NCI-H1694 treated with DMSO at 0.1 percent for 48 hours (cell line): ENCODE measurements around the gene C19orf53.
"Not testable (repeated sequence)": the region's sequence is repeated elsewhere in the genome, so short reads cannot be mapped to it uniquely, and the experiment has no call there.

Experiments
- DNase-seq: peaks from one replicate; lab custom pipeline; 2025; lab: John Stamatoyannopoulos, UW

Gene C19orf53

DNA sequence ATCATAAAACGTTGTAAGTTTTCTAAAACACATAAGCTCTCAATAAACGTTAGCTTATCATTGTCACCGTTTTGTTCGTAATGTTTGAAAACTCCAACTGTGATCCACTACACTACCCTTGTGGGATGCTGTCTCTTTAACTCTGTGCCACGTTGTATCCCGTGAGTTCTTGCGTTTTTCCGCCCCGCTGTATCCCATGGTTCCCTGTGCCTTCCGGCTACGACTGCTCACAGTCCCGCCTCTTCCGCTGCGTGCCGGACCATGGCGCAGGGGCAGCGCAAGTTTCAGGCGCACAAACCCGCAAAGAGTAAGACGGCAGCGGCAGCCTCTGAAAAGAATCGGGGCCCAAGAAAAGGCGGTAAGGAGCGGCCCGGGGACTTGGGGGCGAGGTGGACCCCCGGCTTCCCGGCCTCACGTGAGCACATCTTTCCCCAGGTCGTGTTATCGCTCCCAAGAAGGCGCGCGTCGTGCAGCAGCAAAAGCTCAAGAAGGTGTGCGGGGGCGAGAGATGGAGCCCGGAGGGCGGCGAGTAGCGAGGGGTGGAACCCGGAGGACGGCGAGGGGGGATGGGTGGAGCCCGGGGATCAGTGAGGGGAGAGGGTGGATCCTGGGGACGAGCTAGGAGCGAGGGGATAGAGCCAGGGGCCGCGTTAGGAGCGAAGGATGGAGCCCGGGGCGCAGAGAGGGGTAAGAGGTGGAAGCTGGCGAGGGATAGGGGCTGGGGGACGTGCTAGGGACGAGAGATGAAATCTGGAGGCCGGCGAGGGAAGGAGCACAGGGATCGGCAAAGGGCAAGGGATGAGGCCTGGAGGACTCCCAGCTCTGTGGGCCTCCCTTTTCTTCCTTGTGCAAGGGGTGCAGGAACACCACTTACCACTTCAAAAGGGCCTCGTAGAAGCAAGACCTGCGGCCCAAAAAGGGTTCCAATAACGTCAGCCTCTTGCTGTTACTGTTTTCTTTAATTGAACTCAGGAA lies at the start of gene C19orf53:
Gene C19orf53, plus strand, starts transcription at position 240 of the 975 bp plus-strand sequence. Its CDS starts 22 bp downstream, at position 262.
- DNase-seq, result peak; percentile 70

DNA sequence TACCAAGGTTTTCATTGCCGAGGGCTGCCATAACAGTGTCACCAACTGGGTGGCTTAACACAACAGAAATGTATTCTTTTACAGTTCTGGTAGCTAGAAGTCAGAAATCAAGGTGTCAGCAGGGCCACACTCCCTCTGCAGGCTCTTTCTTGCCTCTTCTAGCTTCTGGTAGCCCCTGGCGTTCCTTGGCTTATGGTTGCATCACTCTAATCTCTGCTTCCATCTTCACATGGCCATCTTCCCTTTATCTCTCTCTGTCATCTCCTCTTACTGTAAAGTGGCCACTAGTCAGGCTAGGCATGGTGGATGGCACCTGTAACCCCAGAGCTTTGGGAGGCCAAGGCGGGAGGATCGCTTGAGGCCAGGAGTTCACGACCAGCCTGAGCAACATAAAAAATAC lies 47.9 kb upstream of the C19orf53 start:
- DNase-seq, result no peak

DNA sequence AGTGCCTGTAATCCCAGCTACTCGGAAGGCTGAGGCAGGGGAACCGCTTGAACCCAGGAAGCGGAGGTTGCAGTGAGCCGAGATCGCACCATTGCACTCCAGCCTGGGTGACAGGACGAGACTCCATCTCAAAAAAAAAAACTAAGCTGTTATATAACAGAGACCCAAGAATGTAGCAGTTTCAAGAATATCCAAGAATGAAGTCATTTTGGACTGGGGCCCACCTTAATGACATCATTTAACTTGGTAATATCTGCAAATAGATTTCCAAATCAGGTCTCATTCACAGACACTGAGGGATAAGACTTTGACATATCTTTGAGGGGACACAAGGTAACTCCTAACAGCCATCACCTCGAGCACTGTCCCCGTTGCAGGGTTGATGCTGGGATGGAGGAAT lies 46.5 kb upstream of the C19orf53 start:
- no peak for DNase-seq

- DNase-seq, result no peak
These were observed 44.4 kb upstream of the C19orf53 start for GRCh38 chr19:13729859-13730258.

DNA sequence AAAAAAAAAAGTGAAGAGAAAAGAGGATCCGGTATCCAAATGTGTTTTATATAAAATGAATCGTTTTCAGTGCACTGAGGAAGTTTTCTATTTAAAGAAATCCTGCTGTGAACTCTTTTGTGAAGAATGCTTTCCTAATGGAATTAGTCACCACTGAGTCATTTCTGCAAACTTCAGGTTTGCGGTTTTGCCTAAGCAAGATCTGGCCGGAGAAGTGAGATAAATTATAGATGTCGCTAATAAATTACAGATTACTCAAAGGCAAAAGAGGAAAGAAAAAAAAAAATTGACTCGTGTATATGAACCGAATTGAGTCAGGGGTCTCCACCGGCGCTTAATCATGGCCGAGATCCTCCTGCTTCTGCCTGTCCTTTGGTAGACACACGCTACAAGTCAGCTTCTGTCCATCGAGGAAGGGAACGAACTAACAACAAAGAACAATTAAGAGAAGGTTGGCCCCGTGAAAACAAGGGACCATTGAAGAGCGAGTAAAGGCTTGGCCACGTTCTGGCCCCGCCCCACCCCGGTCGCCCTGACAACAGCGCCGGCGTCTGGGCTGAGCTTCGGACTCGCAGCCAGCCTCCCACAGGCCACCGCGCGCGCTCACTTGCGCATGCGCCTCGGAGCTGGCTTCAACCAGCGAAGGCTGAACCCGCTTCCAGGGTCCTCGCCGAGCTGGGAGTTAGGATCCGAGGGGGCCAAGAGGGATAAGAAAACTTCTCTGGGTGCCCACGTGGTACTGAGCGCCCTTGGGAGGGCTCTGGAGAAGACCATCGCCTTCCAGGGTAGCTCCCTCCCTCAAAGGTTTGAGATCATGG lies 42.9 kb upstream of the C19orf53 start:
- peak; percentile 61 for DNase-seq

- DNase-seq, result no peak
These were observed 41.9 kb upstream of the C19orf53 start for GRCh38 chr19:13732337-13732736.

DNA sequence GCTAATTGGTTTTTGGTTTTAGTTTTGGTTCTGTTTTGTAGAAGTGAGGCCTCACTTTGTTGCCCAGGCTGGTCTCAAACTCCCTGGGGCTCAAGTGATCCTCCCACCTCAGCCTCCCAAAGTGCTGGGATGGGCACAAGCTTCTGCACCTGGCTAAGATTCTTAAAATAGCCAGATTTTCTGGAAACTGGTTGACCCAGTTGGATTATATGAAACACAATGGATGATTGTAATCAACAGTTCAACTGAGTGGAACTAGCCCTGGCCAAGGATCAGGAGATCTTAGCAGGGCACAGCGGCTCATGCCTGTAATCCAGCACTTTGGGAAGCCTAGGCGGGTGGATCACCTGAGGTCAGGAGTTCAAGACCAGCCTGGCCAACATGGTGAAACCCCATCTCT lies 39.5 kb upstream of the C19orf53 start:
- DNase-seq, result no peak

GRCh38 chr19:13738073-13738472 lies 36.2 kb upstream of the C19orf53 start:
- DNase-seq, result no peak

- DNase-seq, result no peak
These were observed 32.4 kb upstream of the C19orf53 start for GRCh38 chr19:13741893-13742292.

GRCh38 chr19:13742756-13743155 lies 31.5 kb upstream of the C19orf53 start:
- no peak for DNase-seq

DNA sequence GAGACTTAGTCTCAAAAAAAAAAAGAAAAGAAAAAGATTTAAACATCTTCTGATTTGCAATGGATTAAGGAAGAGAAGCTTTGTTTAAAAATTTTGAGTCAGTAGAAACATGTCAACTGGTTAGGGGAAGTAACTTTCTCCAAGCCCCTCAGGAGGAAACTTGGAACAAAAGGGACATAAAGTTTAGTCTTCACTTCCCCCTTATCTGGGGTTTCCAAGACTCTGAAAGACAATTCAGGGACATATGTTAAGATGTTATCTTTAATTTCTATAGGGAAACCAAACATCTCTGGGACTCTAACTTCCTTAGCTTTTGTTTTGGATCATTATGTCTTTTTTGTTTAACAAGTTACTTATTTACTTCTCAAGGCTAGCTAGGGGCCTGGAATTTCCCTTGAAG lies 30.1 kb upstream of the C19orf53 start:
- DNase-seq, result no peak

DNA sequence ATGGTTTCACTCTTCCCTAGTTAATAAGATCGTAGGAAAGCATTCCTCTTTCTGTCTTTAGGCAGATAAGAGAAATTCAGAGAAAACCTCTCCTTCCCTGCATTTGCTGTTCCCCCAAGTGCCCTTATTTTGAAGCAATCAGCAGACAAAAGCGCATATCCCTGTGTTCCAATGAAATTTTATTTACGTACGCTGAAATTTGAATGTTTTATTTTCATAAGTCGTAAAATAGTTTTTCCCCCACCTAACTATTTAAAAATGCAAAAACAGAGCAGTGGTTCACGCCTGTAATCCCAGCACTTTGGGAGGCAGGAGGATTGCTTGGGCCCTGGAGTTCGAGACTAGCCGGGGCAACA lies 27.2 kb upstream of the C19orf53 start:
- no peak for DNase-seq

DNA sequence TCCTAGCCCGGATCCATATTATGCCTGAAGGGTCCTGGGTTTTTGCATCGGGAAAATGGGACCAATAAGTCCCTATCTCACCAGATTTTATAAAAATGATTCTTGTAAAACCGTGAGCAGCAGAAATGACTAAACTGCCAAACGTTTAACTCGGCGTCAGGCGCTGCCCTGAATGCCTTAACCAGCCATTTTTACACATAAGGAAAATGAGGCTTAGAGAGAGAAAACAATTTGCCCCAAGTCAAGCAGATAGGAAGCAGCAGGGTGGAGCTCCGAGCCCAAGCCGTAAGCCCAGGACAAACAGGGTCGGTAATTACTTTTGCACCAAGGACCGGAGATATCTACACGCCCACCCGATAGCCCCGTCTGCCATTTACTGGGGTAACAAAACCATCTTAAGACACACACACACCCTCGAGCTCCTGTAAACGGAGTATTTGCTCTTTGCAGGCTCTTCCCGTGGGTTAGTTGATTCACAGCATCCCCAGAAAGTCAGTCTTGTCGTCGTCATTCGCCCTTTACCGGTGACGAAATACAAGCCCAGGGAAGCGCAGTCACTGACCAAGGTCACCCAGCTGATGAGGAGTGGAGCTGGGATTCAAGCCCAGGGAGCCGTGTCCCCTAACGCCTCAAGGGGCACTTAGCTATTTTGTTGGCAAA lies 26.0 kb upstream of the C19orf53 start:
- DNase-seq, result no peak

GRCh38 chr19:13751436-13751835 lies 22.8 kb upstream of the C19orf53 start:
- DNase-seq, result no peak

GRCh38 chr19:13753622-13754021 lies 20.6 kb upstream of the C19orf53 start:
- DNase-seq, result not testable (repeated sequence)

DNA sequence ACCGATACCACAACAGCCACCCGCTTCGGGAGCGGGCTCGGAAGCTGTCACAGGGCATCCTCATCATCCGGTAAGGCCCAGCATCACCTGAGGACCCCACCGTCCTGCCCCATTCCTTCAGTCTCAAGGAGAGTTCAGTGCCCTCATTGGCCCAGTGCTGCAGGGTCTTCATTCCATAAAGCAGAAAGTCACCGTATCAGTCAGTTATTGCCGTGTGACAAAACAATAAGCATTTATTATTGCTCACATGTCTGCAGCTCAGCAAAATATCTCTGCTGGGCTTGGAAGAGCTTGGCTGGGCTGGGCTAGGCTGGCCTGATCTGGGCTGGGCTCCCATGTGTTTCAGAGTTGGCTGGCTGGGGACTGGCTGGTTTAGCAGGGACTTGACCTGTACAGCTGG lies 18.0 kb upstream of the C19orf53 start:
- DNase-seq, result no peak

DNA sequence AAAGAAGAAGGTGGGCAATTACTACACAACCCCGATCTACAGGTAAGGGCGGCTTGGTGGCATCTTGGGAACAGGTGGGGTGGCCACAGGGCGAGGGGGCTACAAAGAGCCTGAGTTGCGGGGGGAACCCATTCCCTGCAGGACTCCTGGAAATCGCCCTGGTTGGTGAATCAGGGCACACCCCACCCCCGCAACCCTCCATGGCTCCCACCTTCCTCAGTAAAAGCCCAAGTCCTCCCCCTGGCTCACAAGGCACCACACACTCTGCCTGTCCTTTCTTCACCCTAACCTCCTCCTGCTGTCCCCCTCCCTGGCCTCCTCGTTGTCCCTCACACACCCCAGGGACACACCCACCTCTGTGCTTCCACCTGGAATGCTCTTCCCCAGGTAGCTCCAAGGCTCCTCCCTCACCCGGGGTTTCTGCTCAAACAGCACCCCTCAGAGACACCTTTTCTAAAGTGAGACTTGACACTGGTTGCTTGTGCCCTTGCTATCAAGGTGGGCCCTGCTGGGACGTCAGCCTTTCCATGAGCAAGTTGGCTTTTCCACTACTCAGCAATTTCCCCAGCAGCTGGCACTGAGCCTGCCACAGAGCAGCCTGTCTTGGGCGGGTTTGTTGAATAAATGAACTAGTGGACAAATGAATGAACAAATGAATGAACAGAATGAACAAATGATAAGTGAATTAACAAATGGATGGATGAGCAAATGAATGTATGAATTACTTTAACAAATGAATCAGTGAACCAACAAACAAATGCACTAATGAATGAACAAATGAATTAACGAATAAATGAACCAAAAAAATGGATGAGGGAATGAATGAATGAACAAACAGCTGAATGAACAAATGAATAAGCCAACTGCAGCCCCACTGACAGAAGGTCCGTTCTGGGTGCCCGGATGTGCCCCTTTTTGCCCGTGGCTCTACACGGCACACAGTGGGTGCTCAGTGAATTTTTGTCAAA lies 16.2 kb upstream of the C19orf53 start:
- DNase-seq, result no peak

DNA sequence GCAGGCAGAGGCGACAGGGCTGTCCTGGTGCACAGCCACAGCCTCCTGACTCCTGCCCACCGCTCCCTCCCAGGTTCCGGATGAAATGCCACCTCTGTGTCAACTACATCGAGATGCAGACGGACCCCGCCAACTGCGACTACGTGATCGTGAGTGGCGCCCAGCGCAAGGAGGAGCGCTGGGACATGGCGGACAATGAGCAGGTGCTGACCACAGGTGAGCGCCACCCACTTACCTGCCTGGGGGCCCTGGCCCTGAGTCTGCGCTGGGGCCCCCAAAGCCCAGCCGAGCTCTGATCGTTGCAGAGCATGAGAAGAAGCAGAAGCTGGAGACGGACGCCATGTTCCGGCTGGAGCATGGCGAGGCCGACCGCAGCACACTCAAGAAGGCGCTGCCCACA lies 15.5 kb upstream of the C19orf53 start:
- DNase-seq, result no peak

DNA sequence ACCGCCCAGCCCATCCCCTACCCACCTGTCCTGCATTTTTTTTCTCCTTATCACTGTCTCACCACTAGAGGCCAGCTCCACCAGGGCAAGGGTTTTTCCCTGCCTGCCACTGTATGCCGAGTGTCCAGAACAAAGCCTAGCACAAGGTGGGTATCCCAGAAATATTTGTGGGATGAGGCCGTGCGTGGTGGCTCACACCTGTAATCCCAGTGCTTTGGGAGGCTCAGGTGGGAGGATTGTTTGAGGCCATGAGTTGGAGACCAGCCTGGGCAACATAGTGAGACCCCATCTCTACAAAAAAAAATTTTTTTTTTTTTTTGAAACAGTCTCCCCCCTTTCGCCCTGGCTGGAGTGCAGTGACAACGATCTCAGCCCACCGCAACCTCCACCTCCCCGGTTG lies 12.8 kb upstream of the C19orf53 start:
- no peak for DNase-seq

- DNase-seq, result no peak
These were observed 11.5 kb upstream of the C19orf53 start for GRCh38 chr19:13762635-13763235.

DNA sequence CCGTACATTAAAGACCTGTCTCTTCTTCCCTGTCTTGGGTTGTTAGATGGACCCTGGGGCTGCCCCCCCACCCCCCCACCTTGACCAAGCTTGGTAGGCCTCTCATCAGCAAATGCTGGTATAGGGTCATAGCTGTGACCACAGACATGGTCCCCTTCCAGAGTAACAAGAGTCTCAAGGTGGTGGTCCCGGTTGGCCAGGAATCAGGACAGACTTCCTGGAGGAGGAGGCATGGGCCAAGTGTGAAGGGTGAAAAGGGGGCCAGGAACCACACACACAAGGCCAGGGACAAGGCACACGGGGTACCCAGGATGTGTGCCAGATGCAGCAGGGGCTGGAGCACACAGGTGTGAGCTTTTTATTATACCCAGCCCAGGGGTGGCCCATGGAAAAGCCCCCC lies 11.0 kb upstream of the C19orf53 start:
- DNase-seq, result no peak
